ENCODE results near the gene ZNF385A.
"Not testable (repeated sequence)": the region's sequence is repeated elsewhere in the genome, so short reads cannot be mapped to it uniquely, and the experiment has no call there.

Gene ZNF385A

DNA sequence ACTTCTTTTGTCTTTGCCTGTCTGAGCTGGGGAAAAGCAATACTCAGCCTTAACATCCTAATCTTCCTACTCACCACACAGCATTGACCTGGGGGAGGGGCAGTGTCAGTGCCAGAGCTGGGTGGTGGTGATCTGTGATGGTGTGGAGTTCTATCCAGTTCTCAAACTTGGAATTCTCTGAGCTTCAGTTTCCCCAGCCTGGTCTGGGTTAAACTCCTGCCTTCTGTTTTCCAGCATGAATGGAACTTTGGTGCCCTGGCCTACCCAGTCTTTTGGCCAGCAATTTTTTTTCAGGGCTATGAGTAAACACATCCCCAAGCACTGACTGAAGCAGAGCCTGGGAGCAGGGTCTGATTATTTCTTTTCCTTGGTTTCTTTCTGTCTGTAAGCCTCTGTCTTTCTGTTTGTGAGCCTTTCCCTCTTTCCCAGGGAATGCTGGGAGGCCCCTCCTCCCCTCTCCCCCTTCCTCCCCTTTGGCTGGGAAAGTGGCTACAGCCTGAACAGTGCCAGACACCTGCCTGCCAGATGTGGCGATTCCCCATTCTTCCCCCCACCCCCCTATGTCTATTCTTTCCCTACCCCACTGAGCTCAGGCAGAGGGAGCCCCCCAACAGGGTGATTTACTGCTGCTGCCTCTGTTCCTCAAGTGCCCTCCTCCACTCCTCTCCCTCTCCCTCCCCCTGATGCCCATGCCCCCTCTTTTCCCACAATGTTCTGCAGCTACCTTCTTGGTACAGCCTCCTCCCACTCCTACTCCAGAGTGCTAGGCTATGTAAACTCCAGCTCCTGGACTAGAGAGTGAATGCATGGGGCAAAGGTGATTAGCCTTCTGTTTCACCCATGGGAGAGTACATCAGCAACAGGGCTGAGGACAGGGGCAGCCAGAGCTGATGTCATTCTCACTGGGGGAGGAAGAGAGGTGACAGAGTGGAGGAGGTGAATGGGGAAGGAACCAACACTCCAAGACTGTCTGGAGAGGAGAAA is 31.4 kb downstream of the ZNF385A start:
- DNase-seq: peak; percentile 57

DNA sequence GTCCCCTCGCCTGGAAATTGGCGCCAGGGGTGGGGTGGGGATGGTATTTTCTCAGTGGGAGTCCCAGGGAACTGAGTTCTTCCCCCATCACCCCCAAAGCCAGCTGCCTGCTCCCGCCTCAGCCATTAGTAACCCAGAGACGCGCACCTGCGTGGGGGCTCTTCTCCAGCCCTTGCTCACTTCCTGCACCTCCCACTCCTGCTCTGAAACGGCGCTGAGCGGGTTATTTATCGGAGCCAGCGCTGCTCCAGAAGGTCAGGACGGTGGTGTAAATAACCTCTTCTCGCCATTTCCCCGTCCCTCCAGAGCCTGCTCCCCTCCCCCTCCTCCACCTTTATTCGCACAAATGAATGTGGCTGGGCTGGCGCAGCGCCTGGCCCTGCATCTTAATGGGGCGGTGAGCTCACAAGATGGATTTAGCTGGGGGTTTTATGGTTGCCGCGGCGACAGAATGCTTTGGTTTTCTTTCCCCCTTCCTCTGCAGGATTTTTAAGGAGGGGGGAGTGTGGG is 32.5 kb downstream of the ZNF385A start:
- peak; percentile 78 for DNase-seq

DNA sequence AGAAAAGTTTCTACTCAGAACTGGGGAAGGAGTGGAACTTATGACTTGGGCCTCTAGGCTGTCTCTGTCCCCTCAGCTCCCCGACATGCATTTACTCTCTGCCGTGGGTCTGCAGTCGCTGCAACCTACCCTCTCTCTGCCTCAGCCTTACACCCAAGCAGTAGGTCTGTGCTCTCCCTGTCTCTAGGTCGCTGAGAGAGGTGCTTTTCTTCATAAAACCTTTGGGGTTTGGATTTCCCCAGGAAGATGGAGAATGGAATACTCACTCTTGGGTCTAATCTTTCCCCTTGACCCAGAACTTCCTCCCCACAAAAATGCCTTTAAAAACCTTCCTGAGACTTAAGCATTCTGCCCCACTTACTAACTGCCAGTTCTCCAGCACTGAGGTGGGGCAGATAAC is 33.2 kb downstream of the ZNF385A start:
- no peak for DNase-seq

DNA sequence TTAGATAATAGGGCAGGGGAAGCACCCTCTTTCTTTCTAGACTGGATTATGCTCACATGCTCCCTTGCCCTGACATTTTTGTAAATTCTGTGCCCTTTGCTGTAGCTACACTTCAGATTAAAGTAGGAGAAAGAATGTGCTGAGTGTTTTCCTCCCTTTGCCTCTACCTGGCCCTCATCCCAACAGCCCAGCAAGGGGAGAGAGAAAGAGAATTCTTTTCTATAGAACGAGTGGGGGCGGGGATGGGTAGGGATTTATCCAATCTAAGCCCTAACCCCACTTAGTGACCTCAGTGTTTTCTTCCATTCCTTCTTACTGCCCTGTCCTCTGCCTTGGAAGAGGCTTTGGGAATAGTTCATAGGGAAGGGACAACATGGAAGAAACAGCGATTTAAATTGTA is 33.8 kb downstream of the ZNF385A start:
- DNase-seq: no peak

DNA sequence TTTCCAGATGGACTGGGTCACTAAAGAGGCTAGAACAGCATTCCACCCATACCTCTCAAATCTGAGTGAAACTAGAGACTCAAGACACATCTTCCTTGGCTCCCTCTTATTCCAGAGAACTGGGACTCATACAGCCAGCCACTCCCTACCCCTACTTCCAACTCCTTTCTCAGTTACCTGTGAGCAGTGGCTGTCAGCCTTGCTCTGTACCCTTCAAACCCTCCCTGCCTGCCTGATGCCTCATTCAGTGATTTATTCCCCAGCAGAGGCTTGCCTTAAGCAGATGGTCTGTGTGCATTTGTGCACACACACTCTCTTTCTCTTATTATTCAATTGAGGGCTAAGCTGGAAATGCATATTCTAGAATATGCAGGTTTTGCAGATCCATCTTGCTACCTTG is 34.9 kb downstream of the ZNF385A start:
- no peak for DNase-seq

DNA sequence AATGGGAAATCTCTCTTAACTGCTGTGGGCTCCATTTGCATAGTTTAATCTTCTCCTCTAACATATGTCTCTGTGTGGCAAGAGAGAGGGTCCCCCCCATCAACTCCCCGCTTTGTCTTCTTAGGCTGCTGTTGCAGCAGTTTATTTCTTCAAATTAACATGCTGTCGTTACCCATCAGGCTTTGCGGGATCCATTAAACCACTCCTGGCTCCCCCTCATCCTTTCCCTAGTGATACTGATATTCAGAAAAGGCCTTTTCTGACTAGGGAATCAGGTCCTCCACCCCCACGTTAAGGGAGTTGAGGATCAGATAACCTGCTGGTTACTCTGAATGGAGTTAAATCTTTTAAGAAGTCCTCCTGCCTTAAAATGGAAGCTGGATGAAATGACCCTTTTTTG is 35.5 kb downstream of the ZNF385A start:
- DNase-seq: no peak

DNA sequence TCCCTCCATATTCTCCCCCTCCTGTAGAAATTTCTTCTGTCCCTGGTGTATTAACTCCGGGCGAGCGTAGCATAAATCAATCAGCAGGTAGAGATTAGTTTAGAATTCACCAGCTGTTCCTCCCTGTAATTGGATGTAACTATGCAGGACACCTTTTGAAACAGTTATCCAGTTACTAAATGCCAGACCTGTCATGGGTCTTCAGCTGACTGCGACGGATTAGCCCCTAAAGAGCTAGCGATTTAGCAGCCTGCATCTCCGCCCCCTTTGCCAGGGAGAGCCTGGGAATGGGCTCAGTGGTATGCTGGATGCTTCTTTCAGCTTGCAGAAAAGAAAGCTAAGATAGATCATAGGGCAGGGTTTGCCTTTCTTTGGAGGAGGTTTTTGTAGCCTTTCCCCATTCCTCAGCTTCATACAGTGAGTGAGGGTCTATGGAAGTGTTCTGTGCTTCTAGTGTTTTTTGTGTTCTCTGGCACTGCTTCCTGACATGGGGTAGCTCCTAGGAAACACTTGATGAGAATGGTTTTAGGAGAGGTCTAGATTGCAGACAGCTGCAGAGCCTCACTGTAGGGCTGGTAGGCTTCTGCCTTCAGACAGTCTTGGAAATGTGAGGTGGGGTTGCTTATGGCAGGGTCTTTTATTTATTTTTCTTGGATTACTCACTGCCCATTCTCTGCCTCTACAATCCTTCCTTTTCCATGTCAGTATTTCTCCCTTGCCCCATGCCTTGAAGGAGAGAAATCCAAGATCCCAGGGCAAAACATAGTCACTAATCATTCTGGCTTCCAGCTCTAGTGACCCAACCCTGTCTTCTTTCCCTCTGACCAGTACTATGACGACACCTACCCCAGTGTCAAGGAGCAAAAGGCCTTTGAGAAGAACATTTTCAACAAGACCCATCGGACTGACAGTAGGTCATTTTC is 42.9 kb downstream of the ZNF385A start:
- no peak for DNase-seq

DNA sequence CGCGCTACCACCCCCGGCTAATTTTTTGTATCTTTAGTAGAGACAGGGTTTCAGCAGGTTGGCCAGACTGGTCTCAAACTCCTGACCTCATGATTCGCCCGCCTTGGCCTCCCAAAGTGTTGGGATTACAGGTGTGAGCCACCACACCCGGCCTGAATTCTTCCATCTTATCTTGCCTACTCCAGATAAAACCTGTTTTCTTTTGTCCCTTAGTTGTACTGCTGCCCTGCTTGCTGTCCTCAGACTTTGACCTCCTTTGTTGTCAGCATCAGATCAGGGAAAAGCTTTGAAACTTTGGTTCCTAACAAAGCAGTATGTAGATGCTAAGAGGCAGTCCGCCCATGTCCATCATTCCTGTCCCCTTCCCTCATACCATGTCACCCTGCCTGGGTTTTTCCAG is 43.7 kb downstream of the ZNF385A start:
- no peak for DNase-seq

DNA sequence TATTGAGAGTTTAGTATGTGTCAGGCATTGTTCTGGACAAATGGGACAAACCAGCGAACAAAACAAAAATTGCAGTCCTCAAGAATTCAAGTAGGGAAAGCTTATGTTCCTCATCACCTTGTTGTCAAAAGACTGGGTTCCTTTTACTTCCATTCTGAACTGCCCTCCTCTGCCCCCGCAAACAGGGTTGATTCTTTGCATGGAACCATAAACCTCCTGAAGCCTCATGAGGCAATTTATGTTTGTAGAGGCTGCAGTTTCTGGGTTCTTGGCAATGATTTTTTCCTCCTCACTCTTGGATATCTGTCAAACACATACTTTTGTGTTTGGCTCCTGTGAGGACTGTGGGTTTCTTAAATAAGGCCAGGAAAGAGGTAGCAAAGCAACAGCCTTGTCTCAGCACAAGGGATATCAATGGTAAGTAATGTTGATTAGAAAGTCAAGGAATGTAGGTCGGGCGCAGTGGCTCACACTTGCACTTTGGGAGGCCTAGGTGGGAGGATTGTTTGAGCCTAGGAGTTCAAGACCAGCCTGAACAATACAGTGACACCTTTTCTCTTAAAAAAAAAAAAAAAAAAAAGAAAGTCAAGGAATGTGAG is 45.7 kb downstream of the ZNF385A start:
- no peak for DNase-seq

DNA sequence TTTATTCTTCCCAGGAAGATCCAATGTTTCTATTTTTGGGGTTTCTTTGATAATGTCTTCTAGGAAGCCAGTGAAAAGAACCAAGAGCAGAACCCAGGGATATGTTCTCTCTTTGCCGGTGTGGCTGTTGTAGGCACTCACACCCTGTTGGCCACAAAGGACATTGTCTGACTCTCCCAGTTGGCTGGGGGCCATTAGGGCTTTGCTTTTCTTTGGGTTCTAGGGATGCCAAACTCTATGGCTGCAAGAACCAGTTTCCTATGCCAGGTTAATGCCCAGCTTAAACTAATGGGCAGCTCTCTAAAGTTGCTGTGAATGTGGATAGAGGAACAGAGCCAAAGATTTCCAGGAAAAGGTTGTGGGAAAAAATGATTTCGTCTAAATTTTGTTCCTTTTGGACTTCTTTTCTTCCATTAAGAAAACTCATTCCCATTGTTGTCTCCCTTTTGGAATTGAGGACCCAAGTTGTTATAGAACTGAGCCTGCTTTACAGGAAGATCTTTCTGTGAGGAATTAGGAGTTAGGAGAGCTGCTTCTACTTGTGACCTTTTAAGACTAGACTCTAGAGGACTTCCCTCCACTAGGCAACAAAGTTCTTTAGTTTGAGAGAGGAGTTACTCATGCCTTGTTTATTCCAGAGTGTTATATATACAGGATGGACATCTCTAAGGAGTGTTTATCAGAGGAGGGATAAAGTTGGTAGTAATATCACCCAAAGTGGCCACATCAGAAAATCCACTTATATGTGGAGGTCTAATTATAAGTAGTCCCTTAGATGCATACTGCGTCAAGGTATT is 46.5 kb downstream of the ZNF385A start:
- no peak for DNase-seq

DNA sequence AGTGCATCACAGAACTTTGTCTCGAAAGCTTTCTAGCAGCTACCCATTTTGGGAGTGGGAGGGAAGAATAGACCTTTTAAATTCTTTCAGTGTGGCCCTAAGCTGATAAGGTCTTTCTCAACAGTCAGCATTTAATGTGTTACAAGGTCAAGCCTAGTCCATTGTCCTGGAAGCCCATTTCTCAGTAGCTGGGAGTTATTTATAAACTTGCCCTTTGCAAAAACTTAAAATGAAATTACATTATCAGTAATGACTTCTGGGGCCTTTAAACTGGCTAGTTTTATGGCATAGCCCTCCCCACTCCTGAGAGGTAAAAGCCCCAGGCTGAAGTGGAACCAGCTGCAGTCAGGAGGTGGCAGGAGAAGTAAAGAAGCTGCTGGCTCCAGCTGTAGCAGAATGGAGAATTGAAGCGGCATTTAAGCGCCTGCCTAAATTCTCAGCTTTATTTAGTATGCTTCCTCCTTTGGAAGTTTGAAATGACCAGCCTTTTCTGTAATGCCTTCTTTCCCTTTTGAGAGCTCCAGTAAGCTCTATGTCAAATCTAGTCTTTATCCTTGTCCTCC is 47.2 kb downstream of the ZNF385A start:
- DNase-seq: no peak

DNA sequence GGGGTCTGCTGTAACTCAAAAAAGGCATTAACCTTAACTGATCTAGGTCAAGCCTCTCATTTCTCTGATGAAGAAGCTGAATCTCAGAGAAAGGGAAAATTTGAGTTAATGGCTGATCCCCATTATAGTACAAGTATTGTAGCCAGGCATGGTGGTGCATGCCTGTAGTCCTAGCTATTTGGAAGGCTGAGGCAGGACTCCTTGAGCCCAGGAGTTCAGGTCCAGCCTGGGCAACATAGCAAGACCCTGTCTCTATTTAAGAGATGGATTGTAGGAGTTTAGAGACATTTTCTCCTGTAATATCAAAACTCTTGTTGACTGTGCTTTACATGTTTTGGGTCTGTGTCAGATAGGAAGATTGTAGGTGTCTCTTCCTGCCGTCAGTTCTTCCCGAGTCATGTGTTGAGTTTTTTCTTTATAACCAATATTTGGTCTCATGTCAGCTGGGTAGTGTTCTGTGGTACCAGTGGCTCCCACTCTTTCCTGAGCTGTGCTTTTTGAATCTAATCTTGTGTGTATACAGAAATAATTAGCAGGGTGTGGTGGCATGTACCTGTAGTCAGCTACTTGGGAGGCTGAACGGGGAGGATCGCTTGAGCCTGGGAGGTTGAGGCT is 51.0 kb downstream of the ZNF385A start:
- no peak for DNase-seq

DNA sequence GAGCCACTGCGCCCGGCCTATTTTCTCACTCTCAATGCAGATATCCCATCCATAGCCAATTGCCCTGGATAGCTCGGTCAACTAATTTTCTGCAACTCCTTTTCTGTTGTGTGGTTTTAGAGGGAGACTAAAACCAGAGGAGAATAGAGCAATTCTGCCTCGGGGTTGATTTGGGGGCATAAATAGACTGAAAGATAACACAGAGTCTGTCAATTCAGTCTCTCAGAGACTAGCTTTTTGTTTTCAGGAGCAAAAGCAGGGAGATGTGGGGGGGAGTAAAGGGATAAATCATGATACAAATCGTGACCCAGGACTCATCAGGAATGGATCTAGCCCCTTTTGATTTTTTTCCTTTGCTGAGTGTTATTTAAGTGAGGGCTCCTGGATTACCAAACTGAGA is 53.1 kb downstream of the ZNF385A start:
- DNase-seq: no peak

DNA sequence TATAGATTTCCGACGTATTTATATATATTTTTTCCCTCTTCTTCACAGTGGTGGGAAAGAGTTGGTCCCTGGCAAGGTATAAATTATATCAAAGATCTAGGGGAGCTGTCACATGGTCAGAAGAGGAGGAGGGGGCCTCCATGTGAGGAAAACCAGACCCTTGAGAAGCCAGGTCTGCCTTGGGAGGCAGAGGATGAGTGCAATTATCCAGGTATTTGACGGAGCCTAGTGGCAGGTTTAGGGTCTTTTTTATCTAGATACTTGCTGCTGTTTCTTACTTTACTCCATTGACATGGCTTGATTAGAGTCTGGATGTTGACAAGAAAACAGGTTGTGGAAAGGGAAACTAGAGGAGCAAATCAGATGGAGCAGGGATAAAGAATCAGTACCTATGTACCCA is 54.1 kb downstream of the ZNF385A start:
- DNase-seq: no peak

DNA sequence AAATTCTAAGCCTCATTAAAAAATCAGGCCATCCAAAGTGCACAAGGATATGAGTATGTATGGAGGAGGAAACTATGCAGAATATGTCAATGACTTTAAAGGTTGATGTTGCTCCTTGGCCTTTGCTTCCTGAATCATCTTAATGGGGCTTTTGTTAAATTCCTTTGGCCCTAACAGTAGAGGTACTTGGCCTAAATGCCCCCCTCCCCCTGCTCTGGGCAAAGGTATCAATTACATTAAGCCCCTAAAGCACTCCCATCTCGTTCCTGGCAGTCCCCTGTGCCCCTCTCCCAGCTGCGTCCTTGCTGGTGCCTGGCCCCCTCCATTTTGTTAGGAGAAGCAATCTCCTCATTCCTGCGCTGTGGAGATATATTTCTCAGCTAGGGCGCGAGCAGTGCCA is 54.8 kb downstream of the ZNF385A start:
- no peak for DNase-seq

DNA sequence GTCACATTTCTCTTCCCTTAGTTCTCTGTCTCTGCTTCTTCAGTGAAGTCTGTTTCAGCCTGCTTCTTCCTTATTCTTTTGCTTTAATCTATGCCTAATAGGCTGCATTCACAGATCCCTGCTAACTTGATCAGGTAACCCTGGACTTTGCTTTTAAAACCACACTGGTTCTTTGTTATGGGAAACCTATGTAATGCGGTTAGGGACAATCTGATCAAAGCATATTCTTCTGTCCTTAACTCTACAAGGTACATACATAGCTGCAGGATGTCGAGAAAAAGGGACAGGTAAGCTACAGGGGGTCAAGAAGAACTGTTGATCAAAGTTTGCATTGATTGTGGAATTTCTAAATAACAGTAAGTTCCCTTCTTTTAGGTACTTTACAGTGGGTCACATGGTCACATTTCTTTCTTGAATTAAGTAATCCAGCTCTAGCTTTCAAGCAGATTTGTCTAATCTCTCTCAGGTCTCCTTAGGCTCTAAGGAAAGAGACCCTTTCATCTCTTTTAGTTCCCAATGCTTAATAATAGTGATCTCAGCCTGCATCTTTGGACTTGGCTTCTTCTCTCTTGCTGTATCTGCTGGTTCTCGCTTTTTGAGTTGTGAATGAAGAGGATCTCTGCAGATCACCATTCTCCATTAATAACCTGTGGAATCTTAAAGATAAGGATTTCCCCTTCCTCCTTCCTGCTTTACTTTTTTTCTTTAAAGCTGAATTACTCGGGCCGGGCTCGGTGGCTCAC is 55.8 kb downstream of the ZNF385A start:
- DNase-seq: no peak

DNA sequence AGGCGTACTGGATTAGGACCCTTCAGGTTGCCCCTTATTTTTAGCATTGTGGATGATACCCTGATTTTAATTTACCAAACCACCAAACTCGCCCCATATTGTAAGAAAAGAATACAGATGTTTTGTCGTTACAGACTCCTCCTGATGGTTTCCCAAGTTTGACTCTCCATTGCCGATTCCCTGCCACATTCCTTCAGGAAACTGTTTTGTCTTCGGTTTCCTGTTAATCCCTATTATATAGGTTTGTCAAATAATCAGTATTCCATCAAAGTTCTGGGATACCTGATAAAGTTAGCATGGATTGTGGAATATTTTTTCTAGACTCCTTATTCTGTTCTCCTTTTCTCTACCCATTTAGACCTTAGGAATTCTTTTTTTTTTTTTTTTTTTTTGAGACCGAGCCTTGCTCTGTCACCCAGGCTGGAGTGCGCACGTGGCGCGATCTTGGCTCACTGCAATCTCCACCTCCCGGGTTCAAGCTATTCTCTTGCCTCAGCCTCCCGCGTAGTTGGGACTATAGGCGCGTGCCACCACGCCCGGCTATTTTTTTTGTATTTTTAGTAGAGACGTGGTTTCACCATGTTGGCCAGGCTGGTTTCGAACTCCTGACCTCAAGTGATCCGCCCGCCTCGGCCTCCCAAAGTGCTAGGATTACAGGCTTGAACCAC is 59.0 kb downstream of the ZNF385A start:
- DNase-seq: not testable (repeated sequence)

DNA sequence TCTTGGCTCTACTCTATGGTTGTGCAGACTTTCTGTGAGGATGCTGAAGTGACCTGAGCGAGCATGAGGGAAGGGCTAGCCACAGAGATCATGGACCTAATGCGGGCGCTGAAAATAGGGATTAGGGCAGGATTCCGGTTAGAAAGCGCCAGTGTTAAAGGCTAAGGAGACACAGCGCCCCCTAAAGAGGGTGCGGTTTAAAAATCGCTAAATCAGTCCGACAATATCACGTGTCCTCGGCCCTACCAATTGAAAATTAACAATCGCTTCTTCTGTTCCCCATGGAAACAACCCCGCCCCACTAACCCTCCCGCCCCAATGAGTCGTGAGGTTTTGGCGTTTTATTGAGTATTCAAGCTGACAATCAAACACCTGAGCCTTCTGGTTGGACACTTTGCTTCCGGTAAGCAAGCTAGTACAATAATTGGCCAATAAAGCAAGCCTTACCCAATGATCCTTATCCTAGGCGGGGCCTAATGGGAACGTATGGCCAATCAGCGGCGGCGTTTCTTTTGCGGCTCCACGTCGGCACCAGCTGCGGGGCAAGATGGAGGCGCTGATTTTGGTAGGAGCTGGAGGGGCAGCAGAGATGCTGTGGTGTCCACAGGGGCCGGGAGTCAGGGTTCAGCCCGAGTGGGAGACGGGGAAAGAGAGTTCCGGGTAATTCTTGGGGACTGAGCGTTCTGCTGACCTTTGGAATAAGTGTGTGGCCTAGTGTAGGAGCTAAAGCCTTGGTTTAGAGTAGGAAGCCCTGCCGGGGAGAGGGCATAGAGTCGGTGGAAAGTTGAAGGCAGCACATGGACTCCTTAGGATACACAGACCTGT is 59.7 kb downstream of the ZNF385A start, which contains the start of gene COPZ1:
COPZ1 (plus strand) TSS at position 515 of the 825 bp plus-strand sequence; CDS start at position 548, 33 bp downstream.
- DNase-seq: peak; percentile 99

DNA sequence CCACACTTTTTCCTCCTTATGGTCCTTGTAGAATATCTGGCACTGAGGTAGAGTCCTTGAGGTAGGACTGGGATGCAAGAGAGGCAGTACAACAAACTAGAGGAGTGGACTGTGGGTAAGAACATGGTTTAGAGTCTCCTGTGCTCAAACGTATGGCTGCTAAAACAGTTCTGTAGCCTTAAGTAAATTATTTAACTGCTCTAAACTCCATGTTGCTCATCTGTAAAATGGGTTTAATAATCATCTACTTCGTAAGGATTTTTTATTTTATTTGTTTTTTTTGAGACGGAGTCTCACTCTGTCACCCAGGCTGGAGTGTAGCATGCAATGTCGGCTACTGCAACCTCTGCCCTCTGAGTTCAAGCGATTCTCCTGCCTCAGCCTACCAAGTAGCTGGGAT is 63.2 kb downstream of the ZNF385A start:
- DNase-seq: no peak

All from NCI-H345 (cell line).